HG02763 (cell line): ENCODE results near the gene TRUB2.
A peak's percentile ranks its signal among the peaks of the same experiment; 100 is the strongest.
"Not testable (repeated sequence)": the region's sequence is repeated elsewhere in the genome, so short reads cannot be mapped to it uniquely, and the experiment has no call there.

Experiments used
- ATAC-seq: cut with Tn5 transposase; IDR thresholded peaks from one replicate; pipeline ENCODE4 v1.9.1; 2021; ENCODE audit warnings: mild to moderate bottlenecking, moderate library complexity; ENCODE audit not compliant: unreplicated experiment

Gene TRUB2

DNA sequence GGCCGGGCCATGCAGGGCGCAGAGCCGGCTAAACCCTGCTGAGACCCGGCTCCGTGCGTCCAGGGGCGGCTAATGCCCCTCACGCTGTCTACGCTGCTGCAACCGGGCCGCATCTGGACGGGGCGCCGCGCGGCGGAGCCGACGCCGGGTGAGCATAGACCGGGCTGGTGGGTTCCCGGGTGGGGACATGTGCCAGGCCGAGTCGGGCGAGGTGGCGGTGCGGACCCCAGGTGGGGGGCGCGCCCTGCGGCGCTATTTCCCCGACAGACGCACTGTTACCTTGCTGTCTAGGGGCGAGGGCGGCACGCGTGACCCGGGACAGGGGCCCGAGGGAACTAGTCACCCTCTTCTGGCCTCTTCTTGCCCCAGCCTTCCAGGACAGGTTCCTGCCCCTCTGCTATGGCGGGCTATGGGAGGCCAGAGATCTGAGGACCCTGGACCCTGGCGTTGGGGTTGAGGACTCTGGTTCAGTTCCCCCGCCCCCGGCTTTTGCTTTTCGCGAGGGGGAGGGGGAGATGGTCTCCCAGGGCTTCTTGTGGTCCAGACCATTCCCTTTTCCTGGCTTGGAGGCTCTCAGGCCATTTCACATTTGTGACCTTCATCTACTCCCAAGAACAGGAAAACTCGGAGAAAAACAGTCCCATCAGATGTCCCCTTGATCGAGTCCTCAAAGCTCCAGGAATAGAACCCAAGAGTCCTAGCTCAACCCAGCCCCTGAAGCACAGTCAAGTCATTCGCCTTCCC is 18.6 kb upstream of the TRUB2 start:
- ATAC-seq, result peak; percentile 7

GRCh38 chr9:128339761-128340690 is 17.8 kb upstream of the TRUB2 start, which contains the start of gene SLC27A4:
Gene SLC27A4 (plus strand): TSS chr9:128340527. CDS start chr9:128343133, 2,606 bp downstream.
- ATAC-seq, result peak; percentile 82

- not testable (repeated sequence) for ATAC-seq
Observed at GRCh38 chr9:128338852-128339614, 16.8 kb upstream of the TRUB2 start.

DNA sequence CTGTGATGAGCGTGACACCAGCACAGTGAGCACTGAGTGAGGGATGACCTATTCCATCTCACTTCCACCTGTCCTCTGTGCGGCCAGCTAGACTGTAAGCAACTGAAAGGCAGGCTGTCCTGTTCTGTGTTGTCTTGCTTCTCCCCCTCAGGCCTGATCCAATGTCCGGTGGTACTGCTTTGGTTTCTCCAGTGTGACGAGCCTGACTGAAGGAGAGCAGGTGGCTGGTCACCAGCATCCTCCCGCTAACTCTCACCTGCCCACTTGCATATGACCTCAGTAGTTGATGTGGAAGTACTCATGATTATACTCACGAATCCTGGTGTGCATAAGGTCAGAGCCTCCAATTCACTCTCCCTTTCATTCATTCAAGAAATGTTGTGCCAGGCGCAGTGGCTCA is 15.7 kb upstream of the TRUB2 start:
- no peak for ATAC-seq

GRCh38 chr9:128335914-128336313 is 13.7 kb upstream of the TRUB2 start:
- ATAC-seq, result no peak

GRCh38 chr9:128335161-128335560 is 12.9 kb upstream of the TRUB2 start:
- ATAC-seq, result no peak

DNA sequence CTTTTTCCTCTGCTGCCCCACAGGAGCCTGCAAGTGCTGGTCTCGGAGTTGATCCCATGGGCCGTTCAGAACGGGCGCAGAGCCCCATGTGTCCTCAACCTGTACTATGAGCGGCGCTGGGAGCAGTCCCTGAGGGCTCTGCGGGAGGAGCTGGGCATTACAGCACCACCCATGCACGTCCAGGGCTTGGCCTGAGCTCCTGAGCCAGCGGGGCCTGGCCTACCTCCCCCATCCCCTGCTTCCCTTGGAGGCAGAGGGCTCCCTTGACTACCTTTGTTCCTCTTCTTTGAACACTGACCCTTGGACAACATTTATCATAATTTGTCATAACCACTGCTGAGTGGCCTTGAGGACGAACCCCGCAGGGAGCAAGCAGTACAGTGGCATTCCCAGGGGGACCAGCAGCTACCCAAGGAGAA is 11.2 kb upstream of the TRUB2 start:
- ATAC-seq, result no peak

GRCh38 chr9:128325629-128326028 is 3.4 kb upstream of the TRUB2 start:
- no peak for ATAC-seq

- no peak for ATAC-seq
Observed at GRCh38 chr9:128324401-128324800, 2.2 kb upstream of the TRUB2 start.

GRCh38 chr9:128323791-128324190 is 1.5 kb upstream of the TRUB2 start:
- ATAC-seq, result no peak

DNA sequence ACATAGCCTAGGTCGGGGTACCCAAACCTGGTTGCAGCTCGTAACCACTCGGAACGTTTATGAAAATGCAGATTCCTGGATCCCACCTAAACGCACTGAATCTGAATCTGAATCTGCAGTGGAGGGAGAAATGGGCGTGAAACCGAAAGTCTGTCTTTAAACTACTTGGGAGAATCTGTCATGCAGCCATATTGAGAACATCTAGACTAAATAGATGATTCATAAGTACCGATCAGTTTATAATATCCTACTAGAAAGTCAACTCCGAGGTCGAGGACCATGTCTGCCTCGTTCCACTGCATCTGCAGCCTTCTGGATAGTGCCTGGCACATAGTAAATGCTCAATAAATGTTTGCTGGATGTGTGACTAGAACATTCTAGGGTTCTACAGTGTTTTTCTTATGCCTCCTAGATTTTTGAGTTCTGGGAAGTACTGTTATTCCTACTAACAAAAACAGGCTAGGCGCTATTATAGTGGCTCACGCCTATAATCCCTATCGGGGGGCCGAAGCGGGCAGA is 1.0 kb upstream of the TRUB2 start:
- no peak for ATAC-seq

- no peak for ATAC-seq
Observed at GRCh38 chr9:128321879-128322403, 306 bp downstream of the TRUB2 start.

DNA sequence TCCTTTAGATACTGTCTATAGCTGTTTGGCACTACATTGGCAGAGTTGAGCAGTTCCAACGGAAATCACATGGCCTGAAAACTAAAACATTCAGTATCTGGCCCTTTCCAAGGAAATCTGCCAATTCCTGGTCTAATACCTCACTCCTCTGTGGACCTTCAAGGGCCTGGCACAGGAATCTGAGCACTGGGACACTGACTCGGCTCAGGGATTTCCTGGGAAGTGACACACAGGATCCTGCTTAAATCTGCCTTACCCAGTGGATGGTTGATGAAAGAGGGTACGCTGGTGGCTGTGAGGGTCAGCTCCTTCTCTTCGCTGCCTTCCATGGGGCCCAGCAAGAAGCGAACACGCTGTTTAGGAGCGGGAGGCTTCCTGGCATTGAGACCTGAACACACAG is 904 bp downstream of the TRUB2 start:
- no peak for ATAC-seq

DNA sequence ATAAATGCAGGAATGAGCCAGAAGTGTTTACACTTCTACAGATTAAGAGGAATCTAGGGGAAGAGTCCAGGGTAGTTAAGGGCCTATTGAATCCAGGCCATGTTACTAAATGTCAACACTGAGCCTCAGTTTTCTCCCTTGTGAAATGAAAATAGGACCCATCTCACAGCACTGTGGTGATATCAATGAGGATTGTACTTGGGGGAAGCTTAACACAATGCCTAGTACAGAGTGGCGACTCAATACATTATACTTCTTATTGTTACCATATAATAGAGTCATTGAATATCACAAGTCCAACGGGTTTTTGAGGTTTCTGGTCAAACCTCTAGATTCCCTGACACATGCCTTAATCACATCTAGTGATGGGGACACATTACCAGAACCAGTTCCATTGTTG is 4.6 kb downstream of the TRUB2 start:
- ATAC-seq, result no peak

- no peak for ATAC-seq
Observed at GRCh38 chr9:128316421-128316820, 5.8 kb downstream of the TRUB2 start.

- ATAC-seq, result no peak
Observed at GRCh38 chr9:128314697-128315096, 7.5 kb downstream of the TRUB2 start.

DNA sequence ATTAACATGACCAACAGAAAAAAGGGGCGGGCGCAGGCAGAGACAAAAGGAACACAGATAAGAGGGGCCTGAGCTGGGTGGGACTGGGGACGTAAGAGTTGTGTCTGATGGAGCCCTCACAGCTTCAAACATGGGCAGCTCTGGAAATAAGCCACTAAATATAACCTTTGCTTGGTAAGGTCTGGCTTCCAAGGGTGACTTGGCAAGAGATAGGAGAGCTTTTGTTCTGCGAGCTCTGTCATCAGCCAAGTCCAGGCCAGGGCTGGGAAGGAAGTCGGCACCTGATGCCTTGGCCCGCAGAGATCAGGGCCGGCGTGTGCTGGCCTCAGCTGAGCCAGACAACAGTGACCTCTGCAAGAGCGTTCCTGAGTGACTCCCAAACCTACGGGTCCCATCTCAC is 11.8 kb downstream of the TRUB2 start:
- no peak for ATAC-seq

DNA sequence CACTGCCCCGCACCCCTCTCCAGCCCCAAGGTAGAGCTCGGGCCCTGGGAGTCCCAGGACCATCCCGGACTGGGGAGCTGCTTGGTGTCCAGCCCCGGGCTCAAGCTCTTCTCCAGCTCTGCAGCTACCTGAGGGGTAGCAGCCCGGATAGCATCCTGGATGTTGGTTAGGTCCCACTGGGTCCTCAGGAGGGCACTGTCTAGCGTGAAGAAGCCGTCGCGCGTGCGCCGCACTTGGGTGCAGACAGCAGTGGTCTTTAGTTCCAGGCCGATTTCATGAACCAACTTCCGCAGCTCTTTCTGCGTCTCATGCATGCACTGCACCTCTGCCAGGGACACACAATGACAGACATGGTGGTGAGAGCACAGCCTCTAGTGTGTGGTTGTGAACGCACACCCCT is 12.7 kb downstream of the TRUB2 start:
- no peak for ATAC-seq

DNA sequence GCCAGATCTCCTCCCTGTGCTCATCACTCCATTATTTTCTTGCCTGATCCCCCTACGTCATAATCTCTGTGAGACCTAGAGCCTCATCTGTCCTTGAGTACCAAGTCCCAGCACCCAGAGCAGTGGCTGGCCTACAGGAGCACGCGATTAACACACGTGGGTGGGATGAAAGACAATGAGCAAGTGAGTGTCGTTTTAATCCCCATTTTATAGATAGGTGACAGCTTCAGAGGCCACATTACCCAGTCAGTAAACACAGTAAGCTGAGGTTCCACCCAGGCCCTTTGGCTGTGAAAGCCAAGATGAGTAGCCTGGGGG is 17.3 kb downstream of the TRUB2 start:
- no peak for ATAC-seq

- no peak for ATAC-seq
Observed at GRCh38 chr9:128304136-128304970, 17.9 kb downstream of the TRUB2 start.
